Diencephalon (tissue), 1 donor: ENCODE results near the gene CCNI2. TPM values are rescaled to one million over a fixed set of nuclear protein-coding genes. Genes with fewer than 3 reads are reported as not detected.

Experiments used
- total RNA-seq: library from RNA; depleted of rRNA; stranded (reverse); fragments of >200 nt; gene quantifications from one replicate; pipeline ENCODE4 v1.2.3, GENCODE V29; 2014

CCNI2 gene
- total RNA-seq: 1.8 TPM

GRCh38 chr5:132746954-132747615, at the start of gene CCNI2:
TSS of gene CCNI2 (plus strand) at chr5:132747426. CDS start at chr5:132747496, 70 bp downstream.

GRCh38 chr5:132736853-132737833, 10.1 kb upstream of the CCNI2 start, which contains the start of gene KIF3A:
TSS of gene KIF3A (minus strand) at chr5:132737546. CDS start at chr5:132737419, 127 bp downstream.

GRCh38 chr5:132777209-132778069, 30.2 kb downstream of the CCNI2 start, which contains the start of gene SEPTIN8:
TSS of gene SEPTIN8 (minus strand) at chr5:132777239. CDS start at chr5:132777137, 102 bp downstream.

Other genes with a start within 250 kb of the CCNI2 start
- not detected for gene IL5, start 203.9 kb upstream of the CCNI2 start, total RNA-seq
- gene RAD50, start 190.4 kb upstream of the CCNI2 start, total RNA-seq: 30.4 TPM
- gene IL13, start 89.3 kb upstream of the CCNI2 start, total RNA-seq: not detected
- gene IL4, start 73.4 kb upstream of the CCNI2 start, total RNA-seq: not detected
- gene KIF3A, start 9.9 kb upstream of the CCNI2 start, total RNA-seq: 136 TPM
- 45.9 TPM for gene SEPTIN8, start 29.8 kb downstream of the CCNI2 start, total RNA-seq
- gene SOWAHA, start 65.9 kb downstream of the CCNI2 start, total RNA-seq: 9.2 TPM
- gene SHROOM1, start 83.2 kb downstream of the CCNI2 start, total RNA-seq: 2.3 TPM
- 1.8 TPM for gene GDF9, start 119.0 kb downstream of the CCNI2 start, total RNA-seq
- 90.7 TPM for gene UQCRQ, start 119.2 kb downstream of the CCNI2 start, total RNA-seq
- 1.2 TPM for gene LEAP2, start 126.2 kb downstream of the CCNI2 start, total RNA-seq
- 86.7 TPM for gene AFF4, start 216.2 kb downstream of the CCNI2 start, total RNA-seq